ENCODE results near the gene LOXL3. TPM values are rescaled to one million over a fixed set of nuclear protein-coding genes. Genes with fewer than 3 reads are reported as not detected.
"Not testable (repeated sequence)": the region's sequence is repeated elsewhere in the genome, so short reads cannot be mapped to it uniquely, and the experiment has no call there.

Gene LOXL3
- total and polyA plus RNA-seq, 2 donors from 2014 or later = 2.4 to 9.7 TPM

DNA sequence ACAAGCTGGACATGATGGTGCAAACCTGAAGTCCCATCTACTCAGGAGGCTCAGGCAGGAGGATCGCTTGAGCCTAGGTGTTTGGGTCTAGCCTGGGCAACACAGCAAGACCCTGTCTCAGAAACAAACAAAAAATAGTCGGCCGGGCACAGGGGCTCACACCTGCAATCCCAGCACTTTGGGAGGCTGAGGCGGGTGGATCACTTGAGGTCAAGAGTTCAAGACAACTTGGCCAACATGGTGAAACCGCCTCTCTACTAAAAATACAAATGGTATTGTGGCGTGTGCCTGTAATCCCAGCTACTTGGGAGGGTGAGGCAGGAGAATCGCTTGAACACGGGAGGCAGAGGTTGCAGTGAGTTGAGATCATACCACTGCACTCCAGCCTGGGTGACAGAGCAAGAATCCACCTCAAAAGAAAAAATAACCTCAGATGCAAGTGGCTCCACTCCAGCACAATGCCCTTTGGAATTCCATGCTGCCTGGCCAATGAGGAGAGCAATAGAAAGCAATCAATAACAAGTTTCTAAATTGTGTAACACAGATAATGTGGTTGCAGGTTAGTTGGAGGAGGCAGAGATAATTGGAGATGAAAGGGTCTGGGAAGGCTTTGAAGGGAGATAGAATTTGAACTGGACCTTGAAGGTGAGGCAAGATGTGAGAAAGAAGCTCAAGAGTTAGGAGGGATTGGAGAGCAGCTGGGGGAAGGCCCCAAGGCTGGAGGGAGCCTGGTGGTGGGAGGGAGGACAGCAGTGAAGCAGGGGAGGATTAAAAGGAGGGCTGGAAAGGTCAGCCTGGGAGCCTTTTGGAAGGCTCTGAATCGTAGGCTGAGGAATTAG lies 64.9 kb downstream of the LOXL3 start:
- Histone ChIP-seq H3K9me3 (ENCODE audit: control insufficient read depth in 2 of 3, insufficient read depth in 1 of 3, low read length in 3 of 3) (no peaks in the 10 kb centered on the region), H3K9ac (ENCODE audit: low read length in 3 of 3) (no peak overlapping the region), H3K36me3 (ENCODE audit: control insufficient read depth in 2 of 3, insufficient read depth in 3 of 3, low read length in 3 of 3) (peaks cover 0 to 30% (median 28%) of the 10 kb centered on the region in 3 donors), H3K27ac (ENCODE audit: low read depth in 2 of 2, low read length in 2 of 2) (no peak overlapping the region), H3K4me3 (ENCODE audit: low read length in 3 of 3) (no peak overlapping the region), H3K4me1 (ENCODE audit: control insufficient read depth in 2 of 3, insufficient read depth in 2 of 3, low read depth in 1 of 3, low read length in 3 of 3) (no peaks in the 10 kb centered on the region), H3K27me3 (ENCODE audit: control insufficient read depth, insufficient read depth, low read length) (no peaks in the 10 kb centered on the region)
- FAIRE-seq (no peak), DNase-seq (no peak)
- TF ChIP-seq, protein P1, sequence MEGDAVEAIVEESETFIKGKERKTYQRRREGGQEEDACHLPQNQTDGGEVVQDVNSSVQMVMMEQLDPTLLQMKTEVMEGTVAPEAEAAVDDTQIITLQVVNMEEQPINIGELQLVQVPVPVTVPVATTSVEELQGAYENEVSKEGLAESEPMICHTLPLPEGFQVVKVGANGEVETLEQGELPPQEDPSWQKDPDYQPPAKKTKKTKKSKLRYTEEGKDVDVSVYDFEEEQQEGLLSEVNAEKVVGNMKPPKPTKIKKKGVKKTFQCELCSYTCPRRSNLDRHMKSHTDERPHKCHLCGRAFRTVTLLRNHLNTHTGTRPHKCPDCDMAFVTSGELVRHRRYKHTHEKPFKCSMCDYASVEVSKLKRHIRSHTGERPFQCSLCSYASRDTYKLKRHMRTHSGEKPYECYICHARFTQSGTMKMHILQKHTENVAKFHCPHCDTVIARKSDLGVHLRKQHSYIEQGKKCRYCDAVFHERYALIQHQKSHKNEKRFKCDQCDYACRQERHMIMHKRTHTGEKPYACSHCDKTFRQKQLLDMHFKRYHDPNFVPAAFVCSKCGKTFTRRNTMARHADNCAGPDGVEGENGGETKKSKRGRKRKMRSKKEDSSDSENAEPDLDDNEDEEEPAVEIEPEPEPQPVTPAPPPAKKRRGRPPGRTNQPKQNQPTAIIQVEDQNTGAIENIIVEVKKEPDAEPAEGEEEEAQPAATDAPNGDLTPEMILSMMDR (IDR thresholded peaks at IDR 0.05; ENCODE audit: borderline replicate concordance, extremely low read depth, insufficient read depth) = no peak
- intact Hi-C loops (cut with DNase I) = loop anchor here (5.0 kb wide), 1 partner anchor 98 kb away; no protein-coding TSS in a partner anchor

DNA sequence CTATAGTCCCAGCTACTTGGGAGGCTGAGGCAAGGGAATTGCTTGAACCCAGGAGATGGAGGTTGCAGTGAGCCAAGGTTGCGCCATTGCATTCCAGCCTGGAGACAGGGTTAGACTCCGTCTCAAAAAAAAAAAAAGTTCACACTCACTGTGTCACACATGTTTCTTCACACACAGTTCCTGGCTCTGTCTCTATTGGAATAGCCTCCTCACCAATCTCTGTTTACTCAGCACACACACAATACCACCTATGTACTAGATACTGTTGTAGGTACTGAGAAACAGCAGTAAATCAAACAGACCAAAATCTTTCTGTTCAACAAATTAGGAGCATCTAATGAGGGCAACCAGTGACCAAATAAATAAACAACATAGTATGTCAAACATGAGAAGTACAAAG lies 67.6 kb downstream of the LOXL3 start:
- peaks cover 0 to 13% (median 6%) of the 10 kb centered on the region in 3 donors for H3K4me1 ChIP-seq (ENCODE audit: control insufficient read depth in 2 of 3, insufficient read depth in 2 of 3, low read depth in 1 of 3, low read length in 3 of 3)
- FAIRE-seq = no peak
- TF ChIP-seq, protein P1 (IDR thresholded peaks at IDR 0.05; ENCODE audit: borderline replicate concordance, extremely low read depth, insufficient read depth) = no peak
- intact Hi-C loops (cut with DNase I) = loop anchor here (5.0 kb wide), 1 partner anchor 101 kb away; no protein-coding TSS in a partner anchor
- H3K9me3 ChIP-seq (ENCODE audit: control insufficient read depth in 2 of 3, insufficient read depth in 1 of 3, low read length in 3 of 3) = no peaks in the 10 kb centered on the region
- H3K27ac ChIP-seq (ENCODE audit: low read depth in 2 of 2, low read length in 2 of 2) = no peak overlapping the region
- H3K4me3 ChIP-seq (ENCODE audit: low read length in 3 of 3) = no peak overlapping the region
- H3K27me3 ChIP-seq (ENCODE audit: control insufficient read depth, insufficient read depth, low read length) = no peaks in the 10 kb centered on the region
- DNase-seq = no peak
- H3K36me3 ChIP-seq (ENCODE audit: control insufficient read depth in 2 of 3, insufficient read depth in 3 of 3, low read length in 3 of 3) = peaks cover 0 to 13% (median 11%) of the 10 kb centered on the region in 3 donors
- H3K9ac ChIP-seq (ENCODE audit: low read length in 3 of 3) = no peak overlapping the region

DNA sequence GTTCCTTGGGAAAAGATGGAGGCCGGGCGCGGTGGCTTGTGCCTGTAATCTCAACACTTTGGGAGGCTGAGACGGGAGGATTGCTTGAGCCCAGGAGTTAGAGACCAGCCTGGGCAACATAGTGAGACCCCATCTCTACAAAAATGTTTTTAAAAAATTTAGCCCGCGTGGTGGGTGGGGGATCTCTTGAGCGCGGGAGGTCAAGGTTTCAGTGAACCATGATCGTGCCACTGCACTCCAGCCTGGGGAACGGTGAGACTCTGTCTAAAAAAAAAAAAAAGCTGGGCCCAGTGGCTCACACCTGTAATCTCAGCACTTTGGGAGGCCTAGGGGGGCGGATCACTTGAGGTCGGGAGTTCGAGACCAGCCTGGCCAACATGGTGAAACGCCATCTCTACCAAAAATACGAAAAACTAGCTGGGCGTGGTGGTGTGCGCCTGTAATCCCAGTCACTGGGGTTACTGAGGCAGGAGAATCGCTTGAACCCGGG lies 70.0 kb downstream of the LOXL3 start:
- intact Hi-C loops (cut with DNase I); DNase-seq; H3K27ac ChIP-seq (ENCODE audit: low read depth in 2 of 2, low read length in 2 of 2); H3K36me3 ChIP-seq (ENCODE audit: control insufficient read depth in 2 of 3, insufficient read depth in 3 of 3, low read length in 3 of 3); H3K9me3 ChIP-seq (ENCODE audit: control insufficient read depth in 2 of 3, insufficient read depth in 1 of 3, low read length in 3 of 3); FAIRE-seq; H3K27me3 ChIP-seq (ENCODE audit: control insufficient read depth, insufficient read depth, low read length): not testable (repeated sequence)
- Histone ChIP-seq H3K4me1 (ENCODE audit: control insufficient read depth in 2 of 3, insufficient read depth in 2 of 3, low read depth in 1 of 3, low read length in 3 of 3) (peaks cover 0 to 20% (median 6%) of the 10 kb centered on the region in 3 donors), H3K9ac (ENCODE audit: low read length in 3 of 3) (peak overlapping the region; percentile 68 to 98 (median 85)), H3K4me3 (ENCODE audit: low read length in 3 of 3) (peak overlapping the region; percentile 95 to 100 (median 99))

Data from kidney (tissue), 14 donors.